NT2/D1 (cell line): ENCODE data around the gene KIF12.

Experiments used
- YY1 ChIP-seq: IDR thresholded peaks from 2 replicates; pipeline ENCODE4 v1.6.1; 2011; ENCODE audit not compliant: insufficient read length, insufficient read depth
- ZNF274 ChIP-seq: IDR thresholded peaks from 2 replicates; pipeline ENCODE4 v1.6.1; 2011; ENCODE audit warnings: mild to moderate bottlenecking, low read depth, low read length

DNA sequence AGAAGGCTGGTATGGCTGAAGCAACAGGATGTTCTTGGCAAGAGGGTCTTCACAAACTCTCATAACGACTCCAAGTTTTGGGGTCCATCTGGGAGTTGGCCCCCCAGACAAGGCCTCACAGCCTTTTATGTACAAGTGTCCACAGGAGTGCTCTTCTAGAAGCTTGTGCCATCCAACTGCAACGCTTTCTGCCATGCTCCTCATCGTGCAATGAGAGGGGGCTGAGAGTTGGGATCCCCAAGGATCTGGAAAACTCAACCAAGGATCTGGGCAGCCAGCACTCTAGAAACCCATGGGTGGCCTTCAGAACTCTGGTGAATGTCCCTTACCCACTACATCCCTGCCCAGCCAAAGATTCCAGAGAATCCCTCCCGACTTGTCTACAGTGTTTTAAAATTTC lies 12.5 kb downstream of the KIF12 start:
- TF ChIP-seq ZNF274, result no peak
- TF ChIP-seq YY1, result no peak
